LNCaP clone FGC (cell line): ENCODE measurements around the gene ADIPOQ.
"Not testable (repeated sequence)": the region's sequence is repeated elsewhere in the genome, so short reads cannot be mapped to it uniquely, and the experiment has no call there.

ENCODE experiments used
- DNase-seq: peaks from one replicate; pipeline ENCODE4 v3.0.0-alpha.2; 2011; ENCODE audit warnings: low read depth
- H3K4me3 ChIP-seq: 2 replicates; pipeline ENCODE4 v1.5.1; 2011; ENCODE audit warnings: mild to moderate bottlenecking, low read depth, low read length, control low read depth
- CTCF ChIP-seq: IDR thresholded peaks from 2 replicates; pipeline ENCODE4 v1.5.1; 2012; ENCODE audit warnings: mild to moderate bottlenecking; ENCODE audit not compliant: control insufficient read depth, insufficient read depth; ENCODE audit errors: extremely low read depth

The ADIPOQ gene

DNA sequence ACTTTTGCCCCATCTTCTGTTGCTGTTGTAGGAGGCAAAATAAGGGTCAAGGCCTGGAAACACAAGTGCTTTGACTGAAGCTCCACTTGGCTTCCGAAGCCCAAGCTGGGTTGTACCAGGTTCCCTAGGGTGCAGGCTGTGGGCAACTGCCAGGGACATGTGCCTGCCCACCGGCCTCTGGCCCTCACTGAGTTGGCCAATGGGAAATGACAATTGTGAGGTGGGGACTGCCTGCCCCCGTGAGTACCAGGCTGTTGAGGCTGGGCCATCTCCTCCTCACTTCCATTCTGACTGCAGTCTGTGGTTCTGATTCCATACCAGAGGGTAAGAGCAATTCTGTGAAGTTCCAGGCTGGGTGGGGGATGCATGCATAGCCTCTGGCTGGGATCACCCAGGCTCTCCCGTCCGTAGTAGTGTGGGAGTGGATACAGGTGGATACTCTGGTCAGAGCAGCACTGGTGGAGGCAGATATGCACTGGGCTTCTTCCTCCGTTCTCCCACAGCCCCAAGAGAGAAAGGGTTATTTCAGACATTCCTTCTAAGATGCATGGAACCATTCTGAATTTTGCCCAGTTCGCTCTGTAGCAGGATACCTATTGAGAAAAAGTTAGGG lies at the start of gene ADIPOQ:
TSS of gene ADIPOQ (plus strand) at position 285 of the 613 bp plus-strand sequence. CDS start 10,349 bp downstream, outside the sequence.
- TF ChIP-seq CTCF, result no peak
- DNase-seq, result no peak
- no peak within 1 kb of the TSS; the same call in 1 of the 2 replicates for H3K4me3 ChIP-seq

DNA sequence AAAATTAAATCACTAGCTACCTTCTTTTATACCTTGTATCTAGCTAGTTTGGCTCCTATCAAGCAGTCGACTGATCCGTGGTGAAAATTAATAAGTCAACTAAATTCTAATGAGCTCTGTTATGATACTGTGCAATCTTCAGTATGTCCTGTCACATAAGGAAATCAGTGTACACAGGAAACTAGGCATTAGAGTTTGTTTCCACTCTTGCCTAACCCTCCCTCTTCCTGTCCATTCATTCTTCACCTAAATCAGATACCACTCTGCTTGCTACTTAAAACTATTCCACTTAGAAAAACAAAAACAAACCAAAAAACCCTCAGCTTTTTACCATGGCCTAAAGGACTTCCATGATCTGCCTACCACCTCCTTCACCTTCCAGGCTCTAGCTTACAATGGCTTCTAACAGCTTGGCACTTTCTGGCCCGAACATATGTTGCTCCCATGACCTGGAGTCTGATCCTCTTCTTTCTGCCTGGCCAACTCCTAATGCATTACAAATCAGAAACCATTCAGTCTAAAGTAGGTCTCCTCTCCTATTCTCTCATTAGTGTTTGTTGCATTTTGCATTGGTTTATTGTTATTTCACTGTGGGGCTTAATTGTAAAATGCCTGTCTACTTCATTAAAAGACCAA lies 44.2 kb upstream of the ADIPOQ start:
- DNase-seq, result no peak
- H3K4me3 ChIP-seq, result no peak overlapping the region
- TF ChIP-seq CTCF, result no peak

DNA sequence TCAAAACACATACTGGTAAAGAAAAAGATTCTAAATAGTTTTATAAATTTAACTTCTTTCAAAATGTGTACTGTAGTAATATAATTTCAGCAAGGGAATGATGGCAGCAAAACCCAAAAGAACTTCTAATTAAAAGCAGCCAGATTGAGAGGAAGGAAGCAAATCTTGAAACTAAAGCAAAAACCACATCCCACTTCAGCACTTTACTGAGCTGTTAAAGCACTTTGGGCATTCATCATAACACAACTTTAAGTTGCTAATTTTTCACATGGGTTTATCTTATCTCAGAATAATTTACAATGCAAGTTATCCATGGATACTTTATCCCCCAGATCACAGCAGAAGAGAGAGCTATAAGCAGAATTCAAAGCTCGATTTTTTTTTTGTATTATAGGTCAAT lies 42.2 kb upstream of the ADIPOQ start:
- DNase-seq, result no peak
- no peak overlapping the region for H3K4me3 ChIP-seq
- no peak for TF ChIP-seq CTCF

DNA sequence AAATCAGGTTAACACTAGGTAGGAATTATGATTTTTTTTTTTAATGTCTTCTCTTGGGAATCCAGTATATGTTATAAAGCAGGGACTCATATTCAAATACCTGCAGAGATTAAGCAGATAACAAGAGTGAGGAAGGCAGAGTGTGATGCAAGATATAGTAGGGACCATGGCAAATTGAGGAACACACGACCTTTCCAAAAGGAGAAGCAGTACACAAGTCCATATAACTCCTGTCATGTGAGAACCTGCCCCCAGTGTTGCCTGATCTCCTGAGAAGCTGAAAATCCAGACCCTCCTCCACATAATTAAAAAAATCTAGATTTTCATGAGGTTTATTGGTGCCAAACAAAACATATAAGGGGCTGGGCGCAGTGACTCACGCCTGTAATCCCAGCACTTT lies 39.8 kb upstream of the ADIPOQ start:
- no peak for DNase-seq
- no peak overlapping the region for H3K4me3 ChIP-seq
- no peak for TF ChIP-seq CTCF

DNA sequence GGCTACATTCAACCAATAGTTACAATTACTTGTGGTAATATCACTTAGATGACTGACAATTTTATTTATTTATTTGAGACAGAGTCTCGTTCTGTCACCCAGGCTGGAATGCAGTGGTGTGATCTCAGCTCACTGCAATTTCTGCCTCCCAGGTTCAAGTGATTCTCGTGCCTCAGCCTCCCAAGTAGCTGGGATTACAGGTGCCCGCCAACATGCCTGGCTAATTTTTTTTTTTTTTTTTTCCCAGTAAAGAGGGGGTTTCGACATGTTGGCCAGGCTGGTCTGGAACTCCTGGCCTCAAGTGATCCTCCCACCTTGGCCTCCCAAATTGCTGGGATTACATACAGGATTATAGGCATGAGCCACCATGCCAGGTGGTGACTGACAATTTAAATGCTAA lies 39.1 kb upstream of the ADIPOQ start:
- DNase-seq, H3K4me3 ChIP-seq: not testable (repeated sequence)

DNA sequence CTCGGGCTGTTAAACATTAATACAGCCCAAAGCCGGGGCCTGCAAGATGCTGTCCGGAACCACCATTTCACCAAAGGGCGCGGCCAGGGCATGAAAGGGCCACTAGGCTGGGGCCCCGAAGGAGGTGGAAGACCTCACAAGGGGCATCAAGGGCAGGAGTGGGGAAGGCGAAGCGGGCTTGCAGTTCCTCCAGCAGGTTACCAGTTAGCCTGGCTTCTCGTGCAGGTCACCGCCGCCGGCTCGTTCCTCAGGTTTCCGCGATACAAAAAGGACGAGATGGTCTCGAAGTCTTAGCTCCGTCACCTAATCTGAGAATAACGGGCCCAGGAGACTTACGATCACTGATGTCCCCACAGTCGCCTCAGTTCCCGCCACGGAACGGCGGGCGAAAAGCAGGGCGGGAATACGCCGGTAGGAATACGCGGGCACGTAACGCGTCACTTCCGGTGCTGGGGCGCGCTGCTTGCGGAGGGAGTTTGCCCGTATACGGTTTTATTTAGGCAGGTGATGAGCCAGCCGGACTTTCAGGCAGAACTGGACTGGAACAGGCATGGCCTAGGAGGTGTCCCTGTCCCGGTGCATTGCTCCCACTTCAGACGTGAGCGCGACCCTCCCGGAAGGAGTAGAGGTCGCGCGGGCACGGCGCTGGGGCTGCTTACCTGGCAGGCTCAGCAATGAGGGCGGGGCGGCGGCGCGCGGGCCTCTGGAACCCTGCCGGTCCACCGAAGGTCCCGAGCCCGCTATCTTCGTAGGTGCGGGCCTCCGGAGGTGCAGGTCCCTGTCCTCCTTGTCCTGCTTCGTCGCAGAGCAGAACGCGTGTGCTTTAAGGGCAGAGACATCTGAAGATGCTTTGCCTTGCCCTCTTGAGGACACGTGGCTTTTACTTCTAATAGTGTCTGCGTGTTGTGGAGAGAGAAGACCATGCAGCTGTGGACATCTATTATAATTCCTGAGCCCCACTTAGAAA lies 36.1 kb upstream of the ADIPOQ start, which contains the start of gene RFC4:
TSS of gene RFC4 (minus strand) at position 394 of the 967 bp plus-strand sequence. CDS start 1,769 bp downstream, outside the sequence.
- DNase-seq, result peak; percentile 71
- H3K4me3 ChIP-seq, result peak within 1 kb of the TSS; percentile 98
- TF ChIP-seq CTCF, result no peak

DNA sequence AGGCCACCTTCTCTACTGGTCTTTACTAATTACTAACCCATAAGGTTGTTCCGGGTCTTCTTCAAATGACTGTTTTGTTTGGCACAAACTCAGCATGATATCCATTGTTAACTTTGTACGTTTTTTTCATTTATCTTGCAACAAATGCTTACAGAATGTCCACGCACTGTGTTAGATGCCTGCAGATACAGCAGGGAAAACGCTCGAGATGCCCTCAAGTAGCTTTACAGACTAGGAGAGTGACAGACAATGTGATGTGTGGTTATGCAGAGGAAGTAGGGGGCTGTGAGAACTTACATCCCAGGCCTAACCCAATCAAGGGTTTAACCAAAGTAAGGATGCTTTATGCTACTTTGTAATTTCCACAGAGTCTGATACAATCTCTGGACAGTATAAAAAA lies 35.3 kb upstream of the ADIPOQ start:
- TF ChIP-seq CTCF, result no peak
- peak overlapping the region; percentile 98 for H3K4me3 ChIP-seq
- no peak for DNase-seq
